ENCODE data around the gene BCLAF3. TPM values are rescaled to one million over a fixed set of nuclear protein-coding genes. Genes with fewer than 3 reads are reported as not detected.

The BCLAF3 gene
- total RNA-seq, 2 experiments from 2014 or later, result 5.1 to 9.3 TPM

DNA sequence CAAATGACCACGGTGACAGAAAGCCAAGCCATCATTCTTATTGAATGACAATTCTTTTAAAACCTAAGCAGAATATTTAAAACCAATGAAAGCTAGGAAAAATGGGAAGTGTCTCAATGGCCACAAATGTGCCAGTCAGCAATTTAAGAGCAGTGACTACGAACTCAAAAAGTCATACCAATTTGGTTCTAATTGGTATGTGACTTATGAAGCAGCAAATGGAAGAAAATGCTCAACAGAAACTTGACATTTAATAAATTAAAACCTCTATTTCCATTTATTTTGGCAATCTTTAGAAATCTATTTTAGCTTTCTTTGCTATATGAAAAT is 25.7 kb upstream of the BCLAF3 start:
- POLR2A ChIA-PET, result interaction anchor here (0.7 kb wide), 2 partner anchors 27 to 45 kb away, joined by 3 to 4 read pairs; no protein-coding TSS in a partner anchor

DNA sequence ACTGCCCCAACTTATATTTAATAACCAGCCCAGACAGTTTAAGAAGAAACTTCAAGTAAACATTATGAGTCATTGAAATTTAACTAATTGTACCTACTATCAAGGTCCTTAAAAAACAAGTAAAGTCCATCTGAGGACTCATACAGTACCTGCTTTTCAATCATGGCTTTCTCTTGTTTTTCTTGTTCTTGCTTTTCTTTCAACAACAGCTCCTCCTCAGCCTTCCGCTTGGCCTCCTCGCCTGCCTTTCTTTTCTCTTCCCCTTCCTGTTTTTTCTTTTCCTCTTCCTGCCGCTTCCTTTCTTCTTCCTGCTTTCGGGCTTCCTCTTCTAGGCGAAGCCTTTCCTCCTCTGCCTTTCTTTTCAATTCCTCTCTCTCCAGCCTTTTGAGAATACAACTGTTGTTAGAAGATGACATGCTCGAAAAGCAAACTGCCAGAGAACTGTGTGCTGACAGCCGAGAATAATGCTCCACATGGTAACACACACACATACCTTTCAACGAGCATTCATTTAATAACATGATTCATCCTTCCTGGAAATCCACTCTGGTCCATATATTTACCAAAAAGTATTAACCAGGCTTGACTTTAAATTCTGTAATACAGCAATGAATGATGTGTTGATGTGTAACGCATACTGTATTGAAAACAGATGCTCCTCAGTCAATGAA is 25.2 kb upstream of the BCLAF3 start:
- Histone ChIP-seq H3K4me3 (ENCODE audit: low read depth, low read length, poor library complexity, severe bottlenecking) (no peak overlapping the region), H4K20me1 (ENCODE audit: insufficient read depth, low read length) (no peaks in the 10 kb centered on the region), H3K9me3 (ENCODE audit: low read length) (no peaks in the 10 kb centered on the region), H2AFZ (ENCODE audit: low read length) (no peak overlapping the region), H3K9me2 (ENCODE audit: insufficient read depth, low read length) (no peaks in the 10 kb centered on the region), H3K79me2 (ENCODE audit: insufficient read depth, low read depth, low read length) (no peaks in the 10 kb centered on the region), H3K4me1 (ENCODE audit: insufficient read depth, low read length, poor library complexity, severe bottlenecking) (peaks cover 8% of the 10 kb centered on the region), H3K36me3 (ENCODE audit: insufficient read depth, low read length) (no peaks in the 10 kb centered on the region), H3K27ac (ENCODE audit: low read depth, low read length, poor library complexity, severe bottlenecking) (no peak overlapping the region), H3K4me2 (ENCODE audit: low read length) (no peak overlapping the region)
- DNase-seq (ENCODE audit: low spot score), result no peak
- TF ChIP-seq EZH2phosphoT487 (IDR thresholded peaks at IDR 0.05; ENCODE audit: borderline replicate concordance, low read depth, low read length), result no peak
- TF ChIP-seq, protein P1, sequence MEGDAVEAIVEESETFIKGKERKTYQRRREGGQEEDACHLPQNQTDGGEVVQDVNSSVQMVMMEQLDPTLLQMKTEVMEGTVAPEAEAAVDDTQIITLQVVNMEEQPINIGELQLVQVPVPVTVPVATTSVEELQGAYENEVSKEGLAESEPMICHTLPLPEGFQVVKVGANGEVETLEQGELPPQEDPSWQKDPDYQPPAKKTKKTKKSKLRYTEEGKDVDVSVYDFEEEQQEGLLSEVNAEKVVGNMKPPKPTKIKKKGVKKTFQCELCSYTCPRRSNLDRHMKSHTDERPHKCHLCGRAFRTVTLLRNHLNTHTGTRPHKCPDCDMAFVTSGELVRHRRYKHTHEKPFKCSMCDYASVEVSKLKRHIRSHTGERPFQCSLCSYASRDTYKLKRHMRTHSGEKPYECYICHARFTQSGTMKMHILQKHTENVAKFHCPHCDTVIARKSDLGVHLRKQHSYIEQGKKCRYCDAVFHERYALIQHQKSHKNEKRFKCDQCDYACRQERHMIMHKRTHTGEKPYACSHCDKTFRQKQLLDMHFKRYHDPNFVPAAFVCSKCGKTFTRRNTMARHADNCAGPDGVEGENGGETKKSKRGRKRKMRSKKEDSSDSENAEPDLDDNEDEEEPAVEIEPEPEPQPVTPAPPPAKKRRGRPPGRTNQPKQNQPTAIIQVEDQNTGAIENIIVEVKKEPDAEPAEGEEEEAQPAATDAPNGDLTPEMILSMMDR (conservative IDR thresholded peaks at IDR 0.05; ENCODE audit: low read length), result no peak
- CTCF ChIA-PET (ENCODE audit: unreplicated experiment), result no interaction called here
- intact Hi-C loops (cut with micrococcal nuclease; ENCODE audit: unreplicated experiment), result no loop called here
- POLR2A ChIA-PET, result interaction anchor here (0.6 to 0.7 kb wide), 3 partner anchors 28 to 340 kb away, joined by 3 to 4 read pairs (median 4); no protein-coding TSS in a partner anchor
- no TSS peak for BruUV-seq (replicated peaks)

More for the DNA sequence above, 25.7 kb upstream of the BCLAF3 start:
- no peak overlapping the region for H3K27ac ChIP-seq (ENCODE audit: low read depth, low read length, poor library complexity, severe bottlenecking)
- no peak overlapping the region for H3K4me3 ChIP-seq (ENCODE audit: low read depth, low read length, poor library complexity, severe bottlenecking)
- no TSS peak for BruUV-seq (replicated peaks)
- H2AFZ ChIP-seq (ENCODE audit: low read length), result no peak overlapping the region
- H4K20me1 ChIP-seq (ENCODE audit: insufficient read depth, low read length), result no peaks in the 10 kb centered on the region
- CTCF ChIA-PET (ENCODE audit: unreplicated experiment), result no interaction called here
- H3K9me3 ChIP-seq (ENCODE audit: low read length), result no peaks in the 10 kb centered on the region
- no peak for DNase-seq (ENCODE audit: low spot score)
- intact Hi-C loops (cut with micrococcal nuclease; ENCODE audit: unreplicated experiment), result no loop called here
- H3K4me1 ChIP-seq (ENCODE audit: insufficient read depth, low read length, poor library complexity, severe bottlenecking), result peaks cover 8% of the 10 kb centered on the region
- H3K9me2 ChIP-seq (ENCODE audit: insufficient read depth, low read length), result no peaks in the 10 kb centered on the region
- TF ChIP-seq, protein P1 (conservative IDR thresholded peaks at IDR 0.05; ENCODE audit: low read length), result no peak
- TF ChIP-seq EZH2phosphoT487 (IDR thresholded peaks at IDR 0.05; ENCODE audit: borderline replicate concordance, low read depth, low read length), result no peak
- H3K4me2 ChIP-seq (ENCODE audit: low read length), result no peak overlapping the region
- no peaks in the 10 kb centered on the region for H3K79me2 ChIP-seq (ENCODE audit: insufficient read depth, low read depth, low read length)
- H3K36me3 ChIP-seq (ENCODE audit: insufficient read depth, low read length), result no peaks in the 10 kb centered on the region

DNA sequence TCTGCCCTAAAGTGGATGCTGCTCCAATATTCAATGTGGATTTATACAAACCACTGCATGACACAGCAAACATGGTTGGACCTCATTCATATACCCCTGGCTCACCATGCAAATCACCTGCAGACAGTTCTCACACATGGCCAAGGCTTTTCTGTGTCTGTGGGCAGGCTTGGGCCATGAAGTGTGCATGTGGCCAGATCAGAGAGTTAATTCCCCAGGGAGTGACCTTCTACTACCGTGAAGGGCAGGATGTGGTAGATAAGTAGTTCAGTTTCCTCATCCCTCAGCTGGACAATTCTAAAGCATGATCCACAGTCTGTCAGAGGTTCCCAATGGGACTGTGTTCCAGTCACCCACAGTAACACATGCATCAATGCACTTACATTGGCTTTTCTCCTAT is 24.6 kb upstream of the BCLAF3 start:
- no TSS peak for BruUV-seq (replicated peaks)
- Histone ChIP-seq H3K4me3 (ENCODE audit: low read depth, low read length, poor library complexity, severe bottlenecking) (no peak overlapping the region), H4K20me1 (ENCODE audit: insufficient read depth, low read length) (no peaks in the 10 kb centered on the region), H2AFZ (ENCODE audit: low read length) (no peak overlapping the region), H3K36me3 (ENCODE audit: insufficient read depth, low read length) (no peaks in the 10 kb centered on the region), H3K9me2 (ENCODE audit: insufficient read depth, low read length) (no peaks in the 10 kb centered on the region), H3K79me2 (ENCODE audit: insufficient read depth, low read depth, low read length) (no peaks in the 10 kb centered on the region), H3K4me1 (ENCODE audit: insufficient read depth, low read length, poor library complexity, severe bottlenecking) (peaks cover 8% of the 10 kb centered on the region), H3K27ac (ENCODE audit: low read depth, low read length, poor library complexity, severe bottlenecking) (no peak overlapping the region), H3K4me2 (ENCODE audit: low read length) (no peak overlapping the region), H3K9me3 (ENCODE audit: low read length) (no peaks in the 10 kb centered on the region)
- POLR2A ChIA-PET, result interaction anchor here (0.6 kb wide), 1 partner anchor 340 kb away, joined by 4 read pairs; no protein-coding TSS in a partner anchor
- CTCF ChIA-PET (ENCODE audit: unreplicated experiment), result no interaction called here
- DNase-seq (ENCODE audit: low spot score), result peak; percentile 59
- intact Hi-C loops (cut with micrococcal nuclease; ENCODE audit: unreplicated experiment), result no loop called here
- no peak for TF ChIP-seq EZH2phosphoT487 (IDR thresholded peaks at IDR 0.05; ENCODE audit: borderline replicate concordance, low read depth, low read length)
- TF ChIP-seq, protein P1 (conservative IDR thresholded peaks at IDR 0.05; ENCODE audit: low read length), result no peak
